Measurements from ENCODE around the gene KHDRBS2.
A peak's percentile ranks its signal among the peaks of the same experiment; 100 is the strongest.
"Not testable (repeated sequence)": the region's sequence is repeated elsewhere in the genome, so short reads cannot be mapped to it uniquely, and the experiment has no call there.

Gene KHDRBS2

GRCh38 chr6:61810047-61810446 is 476.0 kb downstream of the KHDRBS2 start:
- Histone ChIP-seq H3K79me1 (ENCODE audit: low read length) (no peaks in the 10 kb centered on the region), H3K23ac (ENCODE audit: low read length) (no peak overlapping the region), H2AK5ac (ENCODE audit: low read length) (no peak overlapping the region), H3K9ac (ENCODE audit: low read length) (no peak overlapping the region), H3K79me2 (ENCODE audit: control insufficient read depth, insufficient read depth, low read length, poor library complexity) (no peaks in the 10 kb centered on the region), H3K27ac (ENCODE audit: low read depth, low read length) (no peak overlapping the region), H3K4me2 (ENCODE audit: low read length) (no peak overlapping the region), H2BK120ac (ENCODE audit: insufficient read depth, low read length, poor library complexity) (no peak overlapping the region), H4K91ac (ENCODE audit: low read depth, low read length) (no peak overlapping the region), H3K9me3 (ENCODE audit: insufficient read depth, low read depth, low read length) (no peaks in the 10 kb centered on the region), H2BK12ac (ENCODE audit: low read length) (no peak overlapping the region), H3K4me3 (ENCODE audit: low read depth, low read length) (no peak overlapping the region), H4K12ac (ENCODE audit: low read depth, low read length) (no peak overlapping the region), H3K4ac (ENCODE audit: low read depth, low read length) (no peak overlapping the region), H3K27me3 (ENCODE audit: insufficient read depth, low read length) (no peaks in the 10 kb centered on the region), H2BK5ac (ENCODE audit: low read depth, low read length, poor library complexity) (no peak overlapping the region), H3K18ac (ENCODE audit: low read length) (no peak overlapping the region), H3K36me3 (ENCODE audit: control insufficient read depth in 1 of 2, insufficient read depth in 2 of 2, low read length in 2 of 2) (no peaks in the 10 kb centered on the region), H2AFZ (ENCODE audit: insufficient read depth, low read length, poor library complexity) (no peak overlapping the region), H3K4me1 (ENCODE audit: control insufficient read depth in 1 of 2, insufficient read depth in 2 of 2, low read length in 2 of 2) (no peaks in the 10 kb centered on the region), H3K14ac (ENCODE audit: low read length) (no peak overlapping the region), H4K8ac (ENCODE audit: low read depth, low read length) (no peak overlapping the region)
- DNase-seq = no peak
- WGBS (ENCODE audit: extremely low coverage, insufficient coverage, insufficient read length) = no CpG with 5 or more reads among the region's 3 CpGs

GRCh38 chr6:61809004-61809595 is 476.9 kb downstream of the KHDRBS2 start:
- H3K4me3 ChIP-seq (ENCODE audit: low read depth, low read length) = no peak overlapping the region
- H3K18ac ChIP-seq (ENCODE audit: low read length) = no peak overlapping the region
- no CpG with 5 or more reads among the region's 1 CpG for WGBS (ENCODE audit: extremely low coverage, insufficient coverage, insufficient read length)
- no peak overlapping the region for H2BK12ac ChIP-seq (ENCODE audit: low read length)
- no peak overlapping the region for H3K23ac ChIP-seq (ENCODE audit: low read length)
- no peaks in the 10 kb centered on the region for H3K36me3 ChIP-seq (ENCODE audit: control insufficient read depth in 1 of 2, insufficient read depth in 2 of 2, low read length in 2 of 2)
- H3K4me2 ChIP-seq (ENCODE audit: low read length) = no peak overlapping the region
- no peak overlapping the region for H2AFZ ChIP-seq (ENCODE audit: insufficient read depth, low read length, poor library complexity)
- DNase-seq = peak in 1 of 2 donors; percentile 44
- H3K27ac ChIP-seq (ENCODE audit: low read depth, low read length) = no peak overlapping the region
- H3K9ac ChIP-seq (ENCODE audit: low read length) = no peak overlapping the region
- H2AK5ac ChIP-seq (ENCODE audit: low read length) = no peak overlapping the region
- H4K12ac ChIP-seq (ENCODE audit: low read depth, low read length) = no peak overlapping the region
- no peak overlapping the region for H4K8ac ChIP-seq (ENCODE audit: low read depth, low read length)
- no peak overlapping the region for H4K91ac ChIP-seq (ENCODE audit: low read depth, low read length)
- no peaks in the 10 kb centered on the region for H3K27me3 ChIP-seq (ENCODE audit: insufficient read depth, low read length)
- H3K79me1 ChIP-seq (ENCODE audit: low read length) = no peaks in the 10 kb centered on the region
- no peak overlapping the region for H3K4ac ChIP-seq (ENCODE audit: low read depth, low read length)
- no peak overlapping the region for H2BK5ac ChIP-seq (ENCODE audit: low read depth, low read length, poor library complexity)
- H2BK120ac ChIP-seq (ENCODE audit: insufficient read depth, low read length, poor library complexity) = no peak overlapping the region
- no peaks in the 10 kb centered on the region for H3K4me1 ChIP-seq (ENCODE audit: control insufficient read depth in 1 of 2, insufficient read depth in 2 of 2, low read length in 2 of 2)
- no peak overlapping the region for H3K14ac ChIP-seq (ENCODE audit: low read length)
- peaks cover 2% of the 10 kb centered on the region for H3K9me3 ChIP-seq (ENCODE audit: insufficient read depth, low read depth, low read length)
- H3K79me2 ChIP-seq (ENCODE audit: control insufficient read depth, insufficient read depth, low read length, poor library complexity) = no peaks in the 10 kb centered on the region

DNA sequence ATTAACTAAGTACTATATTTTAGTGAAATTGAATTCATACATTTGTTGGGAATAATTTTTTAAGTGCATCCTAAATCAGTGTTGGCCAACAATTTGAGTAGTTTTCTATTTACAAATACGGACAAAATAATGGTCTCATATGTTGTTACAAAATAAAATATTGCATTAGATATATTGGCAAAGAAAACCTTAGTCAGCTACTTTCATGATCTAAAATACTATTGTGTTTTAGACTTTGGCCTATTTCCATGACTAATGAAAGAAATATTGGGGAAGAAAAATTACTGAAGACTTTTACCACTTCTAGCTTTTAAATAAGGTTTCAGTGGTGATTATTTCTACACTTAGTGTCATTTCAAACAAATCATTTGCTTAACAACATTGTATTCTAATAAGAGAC is 498.0 kb downstream of the KHDRBS2 start:
- Histone ChIP-seq H2BK5ac (ENCODE audit: low read depth, low read length, poor library complexity) (no peak overlapping the region), H3K9me3 (ENCODE audit: insufficient read depth, low read depth, low read length) (no peaks in the 10 kb centered on the region), H2AK5ac (ENCODE audit: low read length) (no peak overlapping the region), H3K36me3 (ENCODE audit: control insufficient read depth in 1 of 2, insufficient read depth in 2 of 2, low read length in 2 of 2) (no peaks in the 10 kb centered on the region), H4K91ac (ENCODE audit: low read depth, low read length) (no peak overlapping the region), H4K12ac (ENCODE audit: low read depth, low read length) (no peak overlapping the region), H3K9ac (ENCODE audit: low read length) (no peak overlapping the region), H3K14ac (ENCODE audit: low read length) (no peak overlapping the region), H2BK12ac (ENCODE audit: low read length) (no peak overlapping the region), H4K8ac (ENCODE audit: low read depth, low read length) (no peak overlapping the region), H3K27me3 (ENCODE audit: insufficient read depth, low read length) (no peaks in the 10 kb centered on the region), H2BK120ac (ENCODE audit: insufficient read depth, low read length, poor library complexity) (no peak overlapping the region), H3K27ac (ENCODE audit: low read depth, low read length) (no peak overlapping the region), H3K23ac (ENCODE audit: low read length) (no peak overlapping the region), H3K79me1 (ENCODE audit: low read length) (no peaks in the 10 kb centered on the region), H3K18ac (ENCODE audit: low read length) (no peak overlapping the region), H3K4ac (ENCODE audit: low read depth, low read length) (no peak overlapping the region), H3K4me2 (ENCODE audit: low read length) (no peak overlapping the region), H3K4me3 (ENCODE audit: low read depth, low read length) (no peak overlapping the region), H3K79me2 (ENCODE audit: control insufficient read depth, insufficient read depth, low read length, poor library complexity) (no peaks in the 10 kb centered on the region), H3K4me1 (ENCODE audit: control insufficient read depth in 1 of 2, insufficient read depth in 2 of 2, low read length in 2 of 2) (no peaks in the 10 kb centered on the region), H2AFZ (ENCODE audit: insufficient read depth, low read length, poor library complexity) (no peak overlapping the region)
- no CpG with 5 or more reads among the region's 1 CpG for WGBS (ENCODE audit: extremely low coverage, insufficient coverage, insufficient read length)
- DNase-seq = no peak

DNA sequence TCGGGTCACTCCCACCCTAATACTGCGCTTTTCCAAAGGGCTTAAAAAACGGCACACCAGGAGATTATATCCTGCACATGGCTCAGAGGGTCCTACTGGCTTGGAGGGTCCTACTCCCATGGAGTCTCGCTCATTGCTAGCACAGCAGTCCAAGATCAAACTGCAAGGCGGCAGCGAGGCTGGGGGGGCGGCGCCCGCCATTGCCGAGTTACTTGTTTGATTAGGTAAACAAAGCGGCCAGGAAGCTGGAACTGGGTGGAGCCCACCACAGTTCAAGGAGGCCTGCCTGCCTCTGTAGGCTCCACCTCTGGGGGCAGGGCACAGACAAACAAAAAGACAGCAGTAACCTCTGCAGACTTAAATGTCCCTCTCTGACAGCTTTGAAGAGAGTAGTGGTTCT is 516.6 kb downstream of the KHDRBS2 start:
- H3K9ac ChIP-seq (ENCODE audit: low read length); H3K27me3 ChIP-seq (ENCODE audit: insufficient read depth, low read length); H3K4me3 ChIP-seq (ENCODE audit: low read depth, low read length); H3K18ac ChIP-seq (ENCODE audit: low read length); H4K91ac ChIP-seq (ENCODE audit: low read depth, low read length); H4K12ac ChIP-seq (ENCODE audit: low read depth, low read length); H3K79me1 ChIP-seq (ENCODE audit: low read length); H3K4me2 ChIP-seq (ENCODE audit: low read length); H4K8ac ChIP-seq (ENCODE audit: low read depth, low read length); H3K4ac ChIP-seq (ENCODE audit: low read depth, low read length); H3K14ac ChIP-seq (ENCODE audit: low read length); DNase-seq; H3K27ac ChIP-seq (ENCODE audit: low read depth, low read length); H3K36me3 ChIP-seq (ENCODE audit: control insufficient read depth in 1 of 2, insufficient read depth in 2 of 2, low read length in 2 of 2); H3K23ac ChIP-seq (ENCODE audit: low read length); H2AFZ ChIP-seq (ENCODE audit: insufficient read depth, low read length, poor library complexity); H2BK120ac ChIP-seq (ENCODE audit: insufficient read depth, low read length, poor library complexity); H3K79me2 ChIP-seq (ENCODE audit: control insufficient read depth, insufficient read depth, low read length, poor library complexity); H2BK5ac ChIP-seq (ENCODE audit: low read depth, low read length, poor library complexity); H3K4me1 ChIP-seq (ENCODE audit: control insufficient read depth in 1 of 2, insufficient read depth in 2 of 2, low read length in 2 of 2); H2AK5ac ChIP-seq (ENCODE audit: low read length); H2BK12ac ChIP-seq (ENCODE audit: low read length); H3K9me3 ChIP-seq (ENCODE audit: insufficient read depth, low read depth, low read length): not testable (repeated sequence)
- WGBS (ENCODE audit: extremely low coverage, insufficient coverage, insufficient read length) = no CpG with 5 or more reads among the region's 11 CpGs

Measured in trophoblast cell (in vitro differentiated cells and primary cell).